WTC11 (cell line): ENCODE data around the gene ANKRD23.

ENCODE experiments used
- CBFB ChIP-seq: sonication (generic); formaldehyde crosslinking; IDR thresholded peaks from 2 replicates; pipeline ENCODE4 v1.8.1; 2022; ENCODE audit warnings: mild to moderate bottlenecking, low read depth, missing genetic modification reagents
- CREB1 ChIP-seq: sonication (generic); formaldehyde crosslinking; IDR thresholded peaks from 2 replicates; pipeline ENCODE4 v1.8.0; 2023; ENCODE audit warnings: mild to moderate bottlenecking, missing genetic modification reagents
- FOXK1 ChIP-seq: sonication (generic); formaldehyde crosslinking; IDR thresholded peaks from 2 replicates; pipeline ENCODE4 v1.8.0; 2022; ENCODE audit warnings: mild to moderate bottlenecking, moderate library complexity, missing genetic modification reagents
- GABPB1 ChIP-seq: sonication (generic); formaldehyde crosslinking; IDR thresholded peaks from 2 replicates; pipeline ENCODE4 v1.8.1; 2023; ENCODE audit warnings: mild to moderate bottlenecking, missing genetic modification reagents
- JUN ChIP-seq: sonication (generic); formaldehyde crosslinking; IDR thresholded peaks from 2 replicates; pipeline ENCODE4 v1.8.0; 2023; ENCODE audit warnings: mild to moderate bottlenecking, missing genetic modification reagents
- NR1H2 ChIP-seq: sonication (generic); formaldehyde crosslinking; IDR thresholded peaks from 2 replicates; pipeline ENCODE4 v1.9.0; 2021; ENCODE audit warnings: mild to moderate bottlenecking, moderate library complexity, missing genetic modification reagents
- NR3C1 ChIP-seq: sonication (generic); formaldehyde crosslinking; conservative IDR thresholded peaks from 2 replicates; pipeline ENCODE4 v1.8.1; 2023; ENCODE audit warnings: low read depth, mild to moderate bottlenecking, missing genetic modification reagents
- RELA ChIP-seq: sonication (generic); formaldehyde crosslinking; IDR thresholded peaks from 2 replicates; pipeline ENCODE4 v1.8.1; 2022; ENCODE audit warnings: missing genetic modification reagents, mild to moderate bottlenecking, borderline replicate concordance
- ZNF121 ChIP-seq: sonication (generic); formaldehyde crosslinking; IDR thresholded peaks from 2 replicates; pipeline ENCODE4 v1.8.0; 2023; ENCODE audit warnings: missing genetic modification reagents
- ZNF138 ChIP-seq: sonication (generic); formaldehyde crosslinking; conservative IDR thresholded peaks from 2 replicates; pipeline ENCODE4 v1.8.1; 2022; ENCODE audit warnings: mild to moderate bottlenecking, moderate library complexity, missing genetic modification reagents
- ZNF416 ChIP-seq: fragments of 250-450 bp; sonication (Bioruptor Pico); IDR thresholded peaks from 2 replicates; pipeline ENCODE4 v1.9.0; 2021; ENCODE audit warnings: mild to moderate bottlenecking, inconsistent platforms
- TF ChIP-seq, protein P1 (sequence below): sonication (generic); formaldehyde crosslinking; IDR thresholded peaks from 2 replicates; pipeline ENCODE4 v1.8.1; 2022; ENCODE audit warnings: low read depth, missing genetic modification reagents, borderline replicate concordance
- TF ChIP-seq, protein P2 (sequence below): fragments of 200-600 bp; IDR thresholded peaks from 2 replicates; pipeline ENCODE4 v1.8.0; 2022; ENCODE audit warnings: antibody characterized with exemption
- TF ChIP-seq, protein P3 (sequence below): sonication (generic); formaldehyde crosslinking; IDR thresholded peaks from 2 replicates; pipeline ENCODE4 v1.8.0; 2022; ENCODE audit warnings: mild to moderate bottlenecking, missing genetic modification reagents

DNA sequence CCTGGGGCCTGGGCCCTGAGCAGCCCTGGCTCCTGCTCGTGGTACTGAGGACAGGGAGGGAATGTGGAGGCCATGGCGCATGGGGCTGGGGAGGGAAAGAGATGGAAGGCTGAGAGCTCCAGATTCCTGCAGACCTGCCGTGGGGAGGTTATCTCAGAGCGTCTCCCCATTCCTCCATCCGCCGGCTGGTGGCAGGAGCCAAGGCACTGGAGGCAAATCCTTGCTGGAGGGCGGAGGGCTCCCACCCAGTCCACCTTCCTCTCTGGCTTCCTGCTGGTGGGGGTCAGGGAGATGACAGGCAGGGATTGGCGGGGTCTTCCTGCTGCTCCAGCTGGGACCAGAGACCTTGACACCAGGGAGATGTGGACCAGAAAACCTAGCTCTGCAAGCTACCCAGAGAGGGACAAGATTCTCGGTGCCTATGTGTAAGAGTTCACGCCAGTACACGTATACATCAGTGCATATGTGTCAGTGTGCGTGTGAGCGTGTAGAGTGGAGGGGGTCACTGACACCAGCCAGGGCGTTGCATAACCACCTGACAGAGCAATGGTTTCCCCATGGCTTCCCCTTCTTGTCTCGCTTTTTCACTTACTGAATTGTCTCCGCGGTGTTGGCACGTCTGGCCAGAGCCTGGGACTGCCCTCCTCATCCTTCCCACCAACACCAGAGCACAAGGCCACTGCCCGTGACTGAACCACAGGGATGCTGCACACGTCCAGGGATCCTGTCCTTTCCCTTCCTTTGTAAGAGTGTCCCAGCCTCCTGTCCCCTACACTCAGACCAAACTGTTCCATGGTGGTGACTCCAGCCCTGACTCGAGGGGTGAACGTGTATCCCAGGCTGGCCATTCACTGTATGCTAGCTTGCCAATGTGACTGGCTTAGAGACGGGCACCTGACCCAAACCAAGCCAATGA lies 41.9 kb upstream of the ANKRD23 start:
- TF ChIP-seq, protein P1, sequence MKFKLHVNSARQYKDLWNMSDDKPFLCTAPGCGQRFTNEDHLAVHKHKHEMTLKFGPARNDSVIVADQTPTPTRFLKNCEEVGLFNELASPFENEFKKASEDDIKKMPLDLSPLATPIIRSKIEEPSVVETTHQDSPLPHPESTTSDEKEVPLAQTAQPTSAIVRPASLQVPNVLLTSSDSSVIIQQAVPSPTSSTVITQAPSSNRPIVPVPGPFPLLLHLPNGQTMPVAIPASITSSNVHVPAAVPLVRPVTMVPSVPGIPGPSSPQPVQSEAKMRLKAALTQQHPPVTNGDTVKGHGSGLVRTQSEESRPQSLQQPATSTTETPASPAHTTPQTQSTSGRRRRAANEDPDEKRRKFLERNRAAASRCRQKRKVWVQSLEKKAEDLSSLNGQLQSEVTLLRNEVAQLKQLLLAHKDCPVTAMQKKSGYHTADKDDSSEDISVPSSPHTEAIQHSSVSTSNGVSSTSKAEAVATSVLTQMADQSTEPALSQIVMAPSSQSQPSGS (CRISPR knock-in tag), result no peak
- TF ChIP-seq, protein P2, sequence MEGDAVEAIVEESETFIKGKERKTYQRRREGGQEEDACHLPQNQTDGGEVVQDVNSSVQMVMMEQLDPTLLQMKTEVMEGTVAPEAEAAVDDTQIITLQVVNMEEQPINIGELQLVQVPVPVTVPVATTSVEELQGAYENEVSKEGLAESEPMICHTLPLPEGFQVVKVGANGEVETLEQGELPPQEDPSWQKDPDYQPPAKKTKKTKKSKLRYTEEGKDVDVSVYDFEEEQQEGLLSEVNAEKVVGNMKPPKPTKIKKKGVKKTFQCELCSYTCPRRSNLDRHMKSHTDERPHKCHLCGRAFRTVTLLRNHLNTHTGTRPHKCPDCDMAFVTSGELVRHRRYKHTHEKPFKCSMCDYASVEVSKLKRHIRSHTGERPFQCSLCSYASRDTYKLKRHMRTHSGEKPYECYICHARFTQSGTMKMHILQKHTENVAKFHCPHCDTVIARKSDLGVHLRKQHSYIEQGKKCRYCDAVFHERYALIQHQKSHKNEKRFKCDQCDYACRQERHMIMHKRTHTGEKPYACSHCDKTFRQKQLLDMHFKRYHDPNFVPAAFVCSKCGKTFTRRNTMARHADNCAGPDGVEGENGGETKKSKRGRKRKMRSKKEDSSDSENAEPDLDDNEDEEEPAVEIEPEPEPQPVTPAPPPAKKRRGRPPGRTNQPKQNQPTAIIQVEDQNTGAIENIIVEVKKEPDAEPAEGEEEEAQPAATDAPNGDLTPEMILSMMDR, result no peak
- no peak for TF ChIP-seq ZNF138 (CRISPR knock-in tag)
- no peak for TF ChIP-seq ZNF121 (CRISPR knock-in tag)
- TF ChIP-seq CBFB, result no peak
- TF ChIP-seq FOXK1, result no peak
- TF ChIP-seq, protein P3, sequence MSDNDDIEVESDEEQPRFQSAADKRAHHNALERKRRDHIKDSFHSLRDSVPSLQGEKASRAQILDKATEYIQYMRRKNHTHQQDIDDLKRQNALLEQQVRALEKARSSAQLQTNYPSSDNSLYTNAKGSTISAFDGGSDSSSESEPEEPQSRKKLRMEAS (CRISPR knock-in tag), result no peak
- no peak for TF ChIP-seq RELA
- TF ChIP-seq ZNF416, result no peak
- TF ChIP-seq GABPB1 (CRISPR knock-in tag), result no peak
- no peak for TF ChIP-seq NR3C1 (CRISPR knock-in tag)
- no peak for TF ChIP-seq CREB1 (CRISPR knock-in tag)
- no peak for TF ChIP-seq JUN (CRISPR knock-in tag)
- TF ChIP-seq NR1H2 (CRISPR knock-in tag), result no peak
